Stimulated activated CD4-positive, alpha-beta T cell treated with anti-CD3 and anti-CD28 coated beads, Interleukin-4, amount 100 ng/mL, for 4 hours (primary cell): Measurements from ENCODE around the gene UBAC1.
"Not testable (repeated sequence)": the region's sequence is repeated elsewhere in the genome, so short reads cannot be mapped to it uniquely, and the experiment has no call there.

Experiments used
- DNase-seq, 2 experiments: peaks; one replicate each; pipeline ENCODE4 v3.0.0-alpha.2; 2020

The UBAC1 gene

DNA sequence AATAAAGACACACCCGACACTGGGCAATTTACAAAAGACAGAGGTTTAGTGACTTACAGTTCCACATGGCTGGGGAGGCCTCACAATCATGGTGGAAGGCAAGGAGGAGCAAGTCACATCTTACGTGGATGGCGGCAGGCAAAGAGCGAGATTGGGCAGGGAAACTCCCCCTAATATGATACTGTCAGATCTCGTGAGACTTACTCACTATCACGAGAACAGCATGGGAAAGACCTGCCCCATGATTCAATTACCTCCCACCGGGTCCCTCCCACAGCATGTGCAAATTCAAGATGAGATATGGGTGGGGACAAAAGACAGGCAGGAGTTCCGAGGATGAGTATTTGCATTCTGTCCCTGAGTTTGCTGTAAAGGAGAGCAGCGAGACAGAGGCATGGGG lies 49.9 kb downstream of the UBAC1 start:
- not testable (repeated sequence) for DNase-seq

DNA sequence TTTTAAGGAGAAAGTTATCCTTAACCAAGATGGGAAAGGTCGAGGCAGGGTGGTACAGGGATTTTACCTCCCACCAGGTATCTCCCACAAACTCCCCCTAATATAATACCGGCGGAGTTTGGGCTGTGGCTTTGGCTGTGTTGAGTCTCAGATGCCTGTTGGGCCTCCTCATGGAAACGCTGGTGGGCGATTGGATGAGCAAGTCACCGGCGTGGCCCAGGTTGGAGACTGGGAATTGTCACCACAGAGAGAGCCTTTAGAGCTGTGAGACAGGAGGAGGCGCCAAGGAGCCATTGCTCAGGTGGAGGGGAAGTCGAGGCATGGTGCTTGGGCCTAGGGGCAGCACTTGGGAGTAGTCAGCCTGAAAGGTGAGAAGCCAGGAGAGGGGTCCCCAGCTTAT lies 50.4 kb downstream of the UBAC1 start:
- no peak for DNase-seq

DNA sequence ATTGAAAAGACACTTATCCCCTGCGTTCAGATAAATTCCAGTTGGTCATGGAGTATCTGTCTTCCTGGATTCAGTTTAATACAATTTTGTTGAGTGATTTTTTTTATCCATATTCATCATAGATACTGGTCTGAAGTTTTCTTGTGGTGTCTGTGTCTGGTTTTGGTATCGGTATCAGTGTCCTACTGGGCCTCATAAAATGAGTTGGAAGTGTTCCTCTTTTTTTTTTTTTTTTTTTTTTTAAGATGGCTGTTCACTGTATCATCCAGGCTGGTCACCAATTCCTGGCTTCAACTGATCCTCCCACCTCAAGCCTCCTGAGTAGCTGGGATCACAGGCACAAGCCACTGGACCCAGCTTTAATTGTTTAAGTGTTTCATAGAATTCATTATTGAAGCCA lies 51.0 kb downstream of the UBAC1 start:
- DNase-seq = no peak

- no peak for DNase-seq
Observed at GRCh38 chr9:135909371-135909770, 51.8 kb downstream of the UBAC1 start.

- DNase-seq = no peak
Observed at GRCh38 chr9:135908754-135909204, 52.4 kb downstream of the UBAC1 start.

DNA sequence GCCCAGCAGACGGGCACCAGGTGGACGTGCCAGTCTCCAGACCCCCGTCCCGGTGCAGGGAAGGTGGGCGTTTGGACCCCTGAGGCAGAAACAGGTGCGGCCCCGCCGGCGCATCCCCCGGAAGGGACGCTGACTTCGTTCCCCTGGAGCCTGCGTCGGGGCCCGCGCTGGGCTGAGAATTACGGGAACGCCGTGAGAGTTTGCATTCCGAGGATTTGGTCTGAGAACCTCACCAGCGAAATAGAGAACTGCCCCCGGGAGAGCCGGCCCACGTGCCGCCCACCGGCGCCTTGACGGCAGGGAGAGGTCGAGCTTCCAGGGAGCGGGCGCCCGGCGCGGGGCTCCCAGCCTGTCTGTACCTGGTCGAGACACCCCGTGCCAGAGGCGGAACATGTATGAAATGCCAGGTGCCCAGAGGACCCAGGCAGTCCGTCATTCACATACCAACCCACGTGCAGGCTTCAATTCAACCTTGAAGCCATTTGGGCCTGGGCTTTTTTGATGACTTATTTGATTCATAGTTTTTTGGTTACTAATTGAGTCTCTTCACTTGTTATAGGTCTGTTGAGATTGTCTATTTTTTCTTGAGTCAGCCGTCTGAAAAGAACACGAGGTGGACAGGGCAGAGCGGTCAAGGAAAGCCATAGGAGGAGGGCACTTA lies 53.0 kb downstream of the UBAC1 start:
- no peak for DNase-seq

- DNase-seq = peak; percentile 92 to 98
Observed at GRCh38 chr9:135907431-135908092, 53.6 kb downstream of the UBAC1 start, which contains the start of gene CAMSAP1. CAMSAP1 (minus strand) TSS chr9:135907546; CDS start chr9:135907159, 387 bp downstream.

- peak in 1 of 2 experiments; percentile 18 for DNase-seq
Observed at GRCh38 chr9:135907006-135907430, 54.2 kb downstream of the UBAC1 start.

DNA sequence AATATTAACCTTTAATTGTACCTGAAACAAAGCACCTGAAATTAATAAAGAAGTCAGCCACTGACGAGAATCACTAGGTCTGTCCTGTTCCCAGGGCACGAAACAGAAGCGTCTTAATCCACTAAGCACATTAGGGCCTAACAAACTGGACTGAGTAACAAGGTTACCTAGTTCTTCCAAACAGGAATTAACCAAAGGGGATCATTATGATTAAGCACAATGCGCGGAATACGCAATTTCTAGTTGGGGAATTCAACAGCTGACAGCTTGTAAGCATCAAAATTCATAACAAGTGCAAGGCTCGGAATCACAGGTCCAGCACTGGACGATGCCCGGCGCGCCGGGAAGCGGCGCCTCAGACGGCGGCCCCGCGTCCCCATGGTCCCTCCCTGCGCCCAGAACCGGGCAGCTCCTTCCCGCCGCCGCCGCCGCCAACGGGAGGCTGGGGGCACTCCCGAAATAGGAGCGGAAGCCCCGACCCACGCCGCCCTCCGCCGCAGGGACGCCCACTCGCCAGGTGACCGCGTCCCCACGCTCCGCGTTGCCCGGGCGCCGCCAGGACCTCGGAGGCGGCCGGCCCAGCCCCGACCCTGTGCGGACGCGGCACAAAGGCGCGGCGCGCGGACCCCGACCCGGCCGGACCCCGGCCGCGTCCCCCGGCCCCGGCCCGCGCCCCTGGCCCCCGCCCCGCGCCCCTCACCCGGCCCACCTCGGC lies 54.7 kb downstream of the UBAC1 start:
- DNase-seq = peak in 1 of 2 experiments; percentile 12

- DNase-seq = peak; percentile 67 to 81
Observed at GRCh38 chr9:135905380-135906258, 55.6 kb downstream of the UBAC1 start.

- DNase-seq = no peak
Observed at GRCh38 chr9:135903786-135904520, 57.2 kb downstream of the UBAC1 start.

DNA sequence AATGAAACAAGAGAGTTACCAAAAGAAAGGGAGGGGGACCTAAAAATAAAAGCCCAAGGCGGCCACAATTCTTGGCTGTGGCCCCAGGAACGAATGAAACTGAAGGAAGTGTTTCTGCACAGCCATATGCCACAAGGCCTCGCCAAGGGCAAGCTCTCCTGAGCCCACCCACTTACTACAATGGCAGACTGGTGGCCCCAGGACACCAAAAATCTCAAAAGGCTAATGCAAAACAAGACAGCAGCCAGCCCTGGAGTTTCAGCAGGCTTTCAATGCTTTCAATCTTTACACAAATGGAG lies 57.9 kb downstream of the UBAC1 start:
- DNase-seq = no peak

DNA sequence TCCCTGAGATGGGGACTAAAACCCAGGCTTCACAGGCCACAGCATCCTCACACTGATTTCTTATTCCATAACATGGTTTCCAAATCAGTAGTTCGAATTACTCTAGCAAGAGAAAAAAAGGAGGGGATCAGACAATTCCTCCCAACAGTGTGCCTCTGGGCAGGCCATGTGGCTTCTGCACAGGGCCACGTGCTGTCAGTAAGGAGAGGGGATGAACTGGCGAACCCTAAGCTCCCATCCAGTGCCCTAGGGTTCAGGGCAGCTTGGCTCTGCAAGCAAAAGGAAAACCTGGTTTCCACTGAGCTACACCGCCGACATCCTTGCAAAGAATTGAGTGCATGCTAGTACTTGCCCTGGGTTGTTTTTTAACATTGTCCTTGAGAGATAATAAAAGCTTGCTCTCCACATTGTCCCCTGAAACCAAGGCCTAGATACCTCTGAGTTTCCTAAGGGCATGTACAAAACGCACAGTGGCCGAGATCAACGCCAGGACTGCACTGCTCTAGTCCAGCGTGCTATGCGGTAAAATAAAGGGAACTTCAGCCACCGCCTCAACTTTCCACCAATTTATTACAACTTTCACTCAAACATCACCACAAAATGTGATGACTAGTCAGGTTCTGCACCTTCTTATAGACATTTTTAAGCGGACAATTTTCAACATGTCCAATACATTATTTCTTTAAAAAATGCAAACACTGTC lies 58.4 kb downstream of the UBAC1 start:
- no peak for DNase-seq

DNA sequence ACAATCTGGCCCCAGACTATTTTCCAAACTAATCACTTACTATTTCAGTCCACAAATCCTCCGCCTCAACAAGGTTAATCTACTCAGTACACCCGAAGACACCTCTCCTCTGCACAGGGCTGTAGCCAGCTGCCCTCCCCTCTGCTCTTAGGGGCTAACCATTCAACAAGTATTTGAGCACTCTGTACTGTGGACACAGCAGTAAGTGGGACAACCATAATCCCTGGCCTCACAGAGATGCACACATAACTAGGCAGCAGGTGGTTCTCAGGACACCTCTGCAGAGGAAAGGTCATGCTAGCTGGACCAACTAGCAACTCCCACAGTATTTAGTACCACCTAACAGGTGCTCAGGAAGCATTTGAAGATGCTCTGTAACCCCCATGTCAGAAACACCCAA lies 59.3 kb downstream of the UBAC1 start:
- no peak for DNase-seq

DNA sequence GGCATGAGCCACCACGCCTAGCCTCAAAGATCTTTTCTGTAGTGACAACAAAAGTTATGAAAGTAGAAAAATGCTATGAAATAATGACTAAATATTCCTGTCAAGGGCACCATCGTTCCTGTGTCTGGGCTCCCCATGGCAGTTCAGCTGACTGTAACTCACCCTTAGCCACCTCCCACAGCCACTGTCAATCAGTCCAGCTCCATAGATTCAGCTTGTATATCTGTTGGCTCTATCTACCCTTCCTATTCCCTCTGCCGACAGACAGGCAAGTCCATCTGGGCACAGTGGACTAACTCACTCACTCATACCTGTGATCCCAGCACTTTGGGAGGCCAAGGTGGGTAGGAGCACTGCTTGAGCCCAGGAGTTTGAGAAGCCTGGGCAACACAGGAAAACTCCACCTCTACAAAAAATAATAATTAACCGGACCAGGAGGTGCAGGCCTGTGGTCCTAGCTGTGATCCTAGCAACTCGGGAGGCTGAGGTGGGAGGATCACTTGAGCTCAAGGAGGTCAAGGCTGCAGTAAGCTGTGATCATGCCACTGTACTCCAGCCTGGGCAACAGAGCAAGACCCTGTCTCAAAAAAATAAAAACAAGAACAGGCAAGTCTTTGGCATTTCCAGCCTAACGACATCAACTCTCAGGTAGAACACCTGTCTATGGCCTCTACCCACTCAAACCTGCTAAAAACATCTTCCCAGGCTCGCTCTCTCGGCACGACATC lies 60.0 kb downstream of the UBAC1 start:
- no peak for DNase-seq

- no peak for DNase-seq
Observed at GRCh38 chr9:135898634-135899407, 62.4 kb downstream of the UBAC1 start.

GRCh38 chr9:135896626-135897025 lies 64.5 kb downstream of the UBAC1 start:
- DNase-seq = no peak

- no peak for DNase-seq
Observed at GRCh38 chr9:135896205-135896604, 65.0 kb downstream of the UBAC1 start.

- DNase-seq = no peak
Observed at GRCh38 chr9:135895202-135895848, 65.8 kb downstream of the UBAC1 start.

GRCh38 chr9:135893104-135893503 lies 68.1 kb downstream of the UBAC1 start:
- no peak for DNase-seq
